Right lobe of liver (tissue), 6 donors: ENCODE measurements around the gene SH3BP2. TPM values are rescaled to one million over a fixed set of nuclear protein-coding genes. Genes with fewer than 3 reads are reported as not detected.

Experiments
- ATAC-seq, 4 donors: fragments of 200-7000 bp; cut with Tn5 transposase; one replicate each; pipeline ENCODE4 v1.9.1; 2020; ENCODE audit warnings: mild to moderate bottlenecking in 4 of 4, moderate library complexity in 4 of 4
- DNase-seq, 3 donors: peaks; one replicate each; pipeline ENCODE4 v3.0.0-alpha.2; 2020
- H3K27ac ChIP-seq, 3 donors: fragments of 200-600 bp; one replicate each; pipeline ENCODE4 v1.8.0; 2022
- H3K27me3 ChIP-seq, 2 donors: fragments of 200-600 bp; one replicate each; pipeline ENCODE4 v1.8.0; 2022
- H3K36me3 ChIP-seq, 4 donors: fragments of 200-600 bp; sonication (generic) in 1 of 4; one replicate each; pipeline versions ENCODE4 v1.5.1 to v1.8.0; 2017 to 2022; ENCODE audit warnings: control low read depth in 1 of 4
- H3K4me1 ChIP-seq, 4 donors: fragments of 200-600 bp; sonication (generic) in 1 of 4; one replicate each; pipeline versions ENCODE4 v1.5.1 to v1.8.0; 2017 to 2022; ENCODE audit warnings: control low read depth in 1 of 4
- H3K4me3 ChIP-seq, 3 donors: fragments of 200-600 bp; one replicate each; pipeline ENCODE4 v1.8.0; 2022
- H3K9me3 ChIP-seq, 4 donors: fragments of 200-600 bp; sonication (generic) in 1 of 4; one replicate each; pipeline versions ENCODE4 v1.5.1 to v1.8.0; 2017 to 2022; ENCODE audit warnings: control low read depth in 1 of 4
- CTCF ChIP-seq, 4 donors: fragments of 200-600 bp in 3 of 4; fragments of 450-650 bp in 1 of 4; IDR thresholded peaks; one replicate each; pipeline versions ENCODE4 v1.5.1 to v1.8.0; 2016 to 2022; ENCODE audit warnings: antibody characterized with exemption in 4 of 4, mild to moderate bottlenecking in 2 of 4
- POLR2A ChIP-seq: fragments of 450-650 bp; IDR thresholded peaks from one replicate; pipeline ENCODE4 v1.6.1; 2017; ENCODE audit warnings: antibody characterized with exemption, mild to moderate bottlenecking
- WGBS: methylation state at CpG from one replicate; pipeline ENCODE4 v1.1.6; 2018; ENCODE audit warnings: low coverage, low lambda C conversion rate; ENCODE audit not compliant: insufficient coverage; ENCODE audit errors: missing lambda C conversion rate; 5-methylcytosine and 5-hydroxymethylcytosine counted together
- intact Hi-C, 2 donors: fragments of 100-400 bp; cut with DNase I; formaldehyde crosslinking; loops; one replicate each; pipeline versions ENCODE4 v1.11.2 to v1.14.1; 2022
- total RNA-seq, 6 experiments: library from RNA; depleted of rRNA in 2 of 6; stranded (reverse); fragments of >200 nt in 2 of 6; fragmentation: NEBNext Ultra II Directional in 3 of 6; extraction: Animal tissue kit (Norgen Biotek cat#: 25700) in 3 of 6; gene quantifications; one replicate each; pipeline versions ENCODE4 v1.1.0 to v1.2.4, GENCODE V29; 2016 to 2023
- donor health status: DM: no; HTN: yes; CAD: no.
- donor health status: DM: no; HTN: no; CAD: no.
- donor health status: DM: no; HTN: no; CAD: no.
- donor health status: DM: no; HTN: yes; CAD: no.
- donor health status: DM: no; HTN: yes; CAD: no.

Gene SH3BP2
- total RNA-seq, 6 experiments from 2014 or later: 34.9 to 51.8 (median 40.7) TPM

GRCh38 chr4:2865196-2865780, 72.4 kb downstream of the SH3BP2 start:
- no peaks in the 10 kb centered on the region for H3K36me3 ChIP-seq
- no peaks in the 10 kb centered on the region for H3K9me3 ChIP-seq
- H3K27ac ChIP-seq: peak overlapping the region in 2 of 3 donors; percentile 49 to 94
- peaks cover 0 to 73% (median 29%) of the 10 kb centered on the region in 4 donors for H3K4me1 ChIP-seq
- DNase-seq (no peak), ATAC-seq (no peak)
- TF ChIP-seq CTCF (IDR thresholded peaks at IDR 0.05): no peak
- no peak for TF ChIP-seq POLR2A
- no peaks in the 10 kb centered on the region for H3K27me3 ChIP-seq
- intact Hi-C loops: no loop called here
- H3K4me3 ChIP-seq: no peak overlapping the region
- WGBS: 14% methylated on average over 2 of the region's 2 CpGs

GRCh38 chr4:2866160-2866861, 73.4 kb downstream of the SH3BP2 start:
- 20% methylated on average over 10 of the region's 10 CpGs for WGBS
- peaks cover 0 to 73% (median 25%) of the 10 kb centered on the region in 4 donors for H3K4me1 ChIP-seq
- no peaks in the 10 kb centered on the region for H3K36me3 ChIP-seq
- peak in 2 of 3 donors; percentile 33 to 65 for DNase-seq
- H3K9me3 ChIP-seq: no peaks in the 10 kb centered on the region
- no peak overlapping the region for H3K4me3 ChIP-seq
- peak; percentile 26 to 50 (median 32) for ATAC-seq
- intact Hi-C loops: no loop called here
- peak overlapping the region; percentile 40 to 94 (median 49) for H3K27ac ChIP-seq
- no peaks in the 10 kb centered on the region for H3K27me3 ChIP-seq
- TF ChIP-seq POLR2A (no peak), CTCF (IDR thresholded peaks at IDR 0.05) (no peak)

GRCh38 chr4:2866891-2867290, 74.0 kb downstream of the SH3BP2 start:
- DNase-seq: no peak
- WGBS: 69% methylated on average over 5 of the region's 5 CpGs
- H3K4me3 ChIP-seq: no peak overlapping the region

GRCh38 chr4:2867758-2868491, 75.0 kb downstream of the SH3BP2 start:
- H3K36me3 ChIP-seq: no peaks in the 10 kb centered on the region
- peak overlapping the region; percentile 60 to 94 (median 77) for H3K27ac ChIP-seq
- 35% methylated on average over 7 of the region's 10 CpGs for WGBS
- H3K4me3 ChIP-seq: peak overlapping the region in 2 of 3 donors; percentile 12 to 14
- no peaks in the 10 kb centered on the region for H3K27me3 ChIP-seq
- TF ChIP-seq POLR2A: no peak
- TF ChIP-seq CTCF (IDR thresholded peaks at IDR 0.05): no peak
- DNase-seq (no peak), ATAC-seq (peak; percentile 37 to 61 (median 38))
- peaks cover 0 to 72% (median 24%) of the 10 kb centered on the region in 4 donors for H3K4me1 ChIP-seq
- no peaks in the 10 kb centered on the region for H3K9me3 ChIP-seq
- intact Hi-C loops: no loop called here

More at GRCh38 chr4:2866891-2867290, 74.0 kb downstream of the SH3BP2 start:
- ATAC-seq: no peak
- peaks cover 0 to 73% (median 24%) of the 10 kb centered on the region in 4 donors for H3K4me1 ChIP-seq
- H3K27ac ChIP-seq: peak overlapping the region; percentile 2 to 94 (median 49)
- no peak for TF ChIP-seq POLR2A
- TF ChIP-seq CTCF (IDR thresholded peaks at IDR 0.05): no peak
- H3K9me3 ChIP-seq: no peaks in the 10 kb centered on the region
- no peaks in the 10 kb centered on the region for H3K27me3 ChIP-seq
- intact Hi-C loops: no loop called here
- H3K36me3 ChIP-seq: no peaks in the 10 kb centered on the region
